ENCODE data around the gene SHBG. TPM values are rescaled to one million over a fixed set of nuclear protein-coding genes. Genes with fewer than 3 reads are reported as not detected.
A peak's percentile ranks its signal among the peaks of the same experiment; 100 is the strongest.
"Not testable (repeated sequence)": the region's sequence is repeated elsewhere in the genome, so short reads cannot be mapped to it uniquely, and the experiment has no call there.

SHBG gene
- polyA plus RNA-seq (ENCODE audit: insufficient read length in 4 of 4) = 1 to 10 TPM; 2.3 to 5.1 (median 4.0) TPM

GRCh38 chr17:7629939-7630571, at the start of gene SHBG:
SHBG (plus strand) TSS chr17:7630135; CDS start chr17:7630173, 38 bp downstream.
- DNase-seq (ENCODE audit: low read depth in 4 of 4, low spot score in 3 of 4) = no peak

- no peak for DNase-seq (ENCODE audit: low read depth in 4 of 4, low spot score in 3 of 4)
These were observed 49.0 kb upstream of the SHBG start for GRCh38 chr17:7580604-7581575.

GRCh38 chr17:7582396-7583252, 47.3 kb upstream of the SHBG start:
- DNase-seq (ENCODE audit: low read depth in 4 of 4, low spot score in 3 of 4) = no peak

GRCh38 chr17:7583253-7584109, 46.5 kb upstream of the SHBG start, which contains the start of gene MPDU1:
MPDU1 (plus strand) TSS chr17:7583852; CDS start chr17:7583863, 11 bp downstream.
- peak; percentile 94 to 97 (median 96) for DNase-seq (ENCODE audit: low read depth in 4 of 4, low spot score in 3 of 4)

- DNase-seq (ENCODE audit: low read depth in 4 of 4, low spot score in 3 of 4) = no peak
These were observed 43.1 kb upstream of the SHBG start for GRCh38 chr17:7586673-7587419.

GRCh38 chr17:7587420-7588151, 42.3 kb upstream of the SHBG start:
- no peak for DNase-seq (ENCODE audit: low read depth in 4 of 4, low spot score in 3 of 4)

GRCh38 chr17:7588553-7589203, 41.3 kb upstream of the SHBG start:
- no peak for DNase-seq (ENCODE audit: low read depth in 4 of 4, low spot score in 3 of 4)

- peak; percentile 71 to 77 (median 73) for DNase-seq (ENCODE audit: low read depth in 4 of 4, low spot score in 3 of 4)
These were observed 40.6 kb upstream of the SHBG start for GRCh38 chr17:7589204-7589868.

- no peak for DNase-seq (ENCODE audit: low read depth in 4 of 4, low spot score in 3 of 4)
These were observed 39.8 kb upstream of the SHBG start, which contains the start of gene SOX15 for GRCh38 chr17:7589891-7590691. SOX15 (minus strand) TSS chr17:7590094; CDS start chr17:7589676, 418 bp downstream.

- DNase-seq (ENCODE audit: low read depth in 4 of 4, low spot score in 3 of 4) = no peak
These were observed 39.2 kb upstream of the SHBG start for GRCh38 chr17:7590743-7591142.

- DNase-seq (ENCODE audit: low read depth in 4 of 4, low spot score in 3 of 4) = no peak
These were observed 38.3 kb upstream of the SHBG start for GRCh38 chr17:7591596-7591995.

GRCh38 chr17:7592422-7593021, 37.4 kb upstream of the SHBG start:
- DNase-seq (ENCODE audit: low read depth in 4 of 4, low spot score in 3 of 4) = no peak

- DNase-seq (ENCODE audit: low read depth in 4 of 4, low spot score in 3 of 4) = no peak
These were observed 36.6 kb upstream of the SHBG start for GRCh38 chr17:7593296-7593695.

- not testable (repeated sequence) for DNase-seq (ENCODE audit: low read depth in 4 of 4, low spot score in 3 of 4)
These were observed 32.4 kb upstream of the SHBG start for GRCh38 chr17:7597561-7597960.

- no peak for DNase-seq (ENCODE audit: low read depth in 4 of 4, low spot score in 3 of 4)
These were observed 23.7 kb upstream of the SHBG start for GRCh38 chr17:7606280-7606679.

- DNase-seq (ENCODE audit: low read depth in 4 of 4, low spot score in 3 of 4) = no peak
These were observed 19.3 kb upstream of the SHBG start for GRCh38 chr17:7610641-7611040.
